ENCODE results near the gene PCYT1A. TPM values are rescaled to one million over a fixed set of nuclear protein-coding genes. Genes with fewer than 3 reads are reported as not detected.
"Not testable (repeated sequence)": the region's sequence is repeated elsewhere in the genome, so short reads cannot be mapped to it uniquely, and the experiment has no call there.

Gene PCYT1A
- total RNA-seq: 65.7 TPM

GRCh38 chr3:196287440-196288140 lies at the start of gene PCYT1A:
PCYT1A (minus strand) TSS chr3:196287726; CDS start chr3:196270531, 17,195 bp downstream.
- DNase-seq (ENCODE audit: low spot score): peak; percentile 90

- DNase-seq (ENCODE audit: low spot score): no peak
These were observed 49.0 kb upstream of the PCYT1A start for GRCh38 chr3:196336319-196337145.

- no peak for DNase-seq (ENCODE audit: low spot score)
These were observed 48.0 kb upstream of the PCYT1A start for GRCh38 chr3:196335503-196335948.

GRCh38 chr3:196334982-196335381 lies 47.5 kb upstream of the PCYT1A start:
- DNase-seq (ENCODE audit: low spot score): no peak

GRCh38 chr3:196332168-196332567 lies 44.6 kb upstream of the PCYT1A start:
- DNase-seq (ENCODE audit: low spot score): no peak

GRCh38 chr3:196327405-196327804 lies 39.9 kb upstream of the PCYT1A start:
- DNase-seq (ENCODE audit: low spot score): no peak

- DNase-seq (ENCODE audit: low spot score): no peak
These were observed 39.4 kb upstream of the PCYT1A start for GRCh38 chr3:196326936-196327335.

GRCh38 chr3:196323691-196324090 lies 36.2 kb upstream of the PCYT1A start:
- no peak for DNase-seq (ENCODE audit: low spot score)

- DNase-seq (ENCODE audit: low spot score): no peak
These were observed 35.5 kb upstream of the PCYT1A start for GRCh38 chr3:196323016-196323415.

GRCh38 chr3:196321162-196321561 lies 33.6 kb upstream of the PCYT1A start:
- DNase-seq (ENCODE audit: low spot score): no peak

- DNase-seq (ENCODE audit: low spot score): no peak
These were observed 32.6 kb upstream of the PCYT1A start for GRCh38 chr3:196320137-196320536.

- DNase-seq (ENCODE audit: low spot score): peak; percentile 87
These were observed 30.4 kb upstream of the PCYT1A start, which contains the start of gene DYNLT2B for GRCh38 chr3:196317687-196318467. DYNLT2B (minus strand) TSS chr3:196318240; CDS start chr3:196318152, 88 bp downstream.

- not testable (repeated sequence) for DNase-seq (ENCODE audit: low spot score)
These were observed 29.5 kb upstream of the PCYT1A start for GRCh38 chr3:196316799-196317686.

- no peak for DNase-seq (ENCODE audit: low spot score)
These were observed 28.3 kb upstream of the PCYT1A start for GRCh38 chr3:196315821-196316220.

GRCh38 chr3:196314597-196314996 lies 27.1 kb upstream of the PCYT1A start:
- no peak for DNase-seq (ENCODE audit: low spot score)

GRCh38 chr3:196314086-196314485 lies 26.6 kb upstream of the PCYT1A start:
- not testable (repeated sequence) for DNase-seq (ENCODE audit: low spot score)

- DNase-seq (ENCODE audit: low spot score): not testable (repeated sequence)
These were observed 15.4 kb upstream of the PCYT1A start for GRCh38 chr3:196302960-196303359.

- DNase-seq (ENCODE audit: low spot score): not testable (repeated sequence)
These were observed 15.0 kb upstream of the PCYT1A start for GRCh38 chr3:196302551-196302950.

- DNase-seq (ENCODE audit: low spot score): no peak
These were observed 11.0 kb upstream of the PCYT1A start for GRCh38 chr3:196298521-196298920.

- DNase-seq (ENCODE audit: low spot score): no peak
These were observed 4.9 kb upstream of the PCYT1A start for GRCh38 chr3:196292286-196292923.

GRCh38 chr3:196288141-196288460 lies 575 bp upstream of the PCYT1A start:
- no peak for DNase-seq (ENCODE audit: low spot score)
